GM19238 (cell line): Measurements from ENCODE around the gene C4orf54.

ENCODE experiments used
- DNase-seq: peaks from one replicate; pipeline ENCODE4 v3.0.0; 2011; ENCODE audit warnings: low spot score; ENCODE audit not compliant: insufficient read length

The C4orf54 gene

DNA sequence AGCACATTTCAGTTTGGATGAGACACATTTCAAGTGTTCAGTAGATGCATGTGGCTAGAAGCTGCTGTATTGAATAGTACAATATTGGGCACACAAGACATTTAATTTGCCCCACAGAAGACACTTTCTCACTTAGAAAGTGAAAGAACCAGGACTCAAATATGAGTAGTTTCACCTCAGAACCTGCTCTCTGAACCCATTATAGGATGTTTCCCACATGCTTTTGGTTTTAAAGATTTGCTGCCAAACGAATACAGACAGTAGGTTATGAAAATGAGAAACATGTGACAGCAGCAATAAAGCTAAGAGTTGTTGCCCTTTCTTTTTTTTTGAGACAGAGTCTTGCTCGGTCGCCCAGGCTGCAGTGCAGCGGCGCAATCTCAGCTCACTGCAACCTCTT is 32.3 kb downstream of the C4orf54 start:
- no peak for DNase-seq

GRCh38 chr4:99624141-99624719 is 33.4 kb downstream of the C4orf54 start:
- no peak for DNase-seq

GRCh38 chr4:99622341-99622740 is 35.3 kb downstream of the C4orf54 start:
- DNase-seq = no peak

- no peak for DNase-seq
Observed at GRCh38 chr4:99617374-99617773, 40.3 kb downstream of the C4orf54 start.

DNA sequence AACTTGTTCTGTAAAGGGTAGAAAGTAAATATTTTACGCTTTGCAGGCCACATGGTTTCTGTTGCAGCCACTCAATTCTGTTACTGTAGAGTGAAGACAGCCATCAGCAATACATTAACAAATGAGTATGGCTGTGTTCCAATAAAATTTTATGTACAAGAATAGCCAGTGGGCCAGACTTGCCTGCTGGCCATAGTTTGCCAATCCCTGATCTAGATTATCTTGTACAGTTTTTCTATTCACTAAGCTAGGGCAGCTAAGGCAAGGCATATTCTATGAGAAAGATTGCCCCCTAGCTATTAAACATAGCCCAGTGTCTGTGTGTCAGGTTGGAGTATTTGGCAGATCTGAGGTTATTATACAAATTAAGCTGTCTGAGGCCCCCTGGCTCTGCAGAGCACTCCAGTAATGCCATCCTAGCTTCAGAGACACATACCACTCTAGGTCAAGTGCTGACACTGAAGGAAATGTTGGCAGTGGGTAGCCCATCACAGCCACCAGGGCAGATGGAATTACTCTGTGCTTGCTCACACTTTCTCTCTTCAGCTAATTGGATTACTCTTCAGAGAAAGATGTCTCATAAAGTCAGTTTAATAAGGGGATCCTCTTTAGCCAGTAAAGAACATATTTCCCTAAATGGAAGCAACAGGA is 42.3 kb downstream of the C4orf54 start:
- no peak for DNase-seq

DNA sequence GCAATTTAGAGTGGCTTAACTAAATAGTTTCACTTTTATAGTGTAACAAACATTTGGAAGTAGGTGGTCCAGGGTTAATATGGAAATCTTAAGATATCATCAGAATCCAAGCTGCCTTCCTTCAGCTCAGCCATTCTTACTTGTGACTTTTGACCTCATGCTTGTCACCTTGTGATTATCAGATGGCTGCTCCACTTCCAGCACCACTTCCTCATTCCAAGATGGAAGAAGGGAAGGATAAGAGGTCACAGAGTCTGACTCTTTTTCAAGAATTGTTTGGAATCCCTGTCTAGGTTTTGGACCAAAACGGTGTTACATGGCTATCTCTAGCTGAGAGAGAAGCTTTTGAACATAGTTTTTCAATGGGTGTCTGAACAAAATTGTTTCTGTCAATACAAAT is 43.1 kb downstream of the C4orf54 start:
- DNase-seq = no peak

DNA sequence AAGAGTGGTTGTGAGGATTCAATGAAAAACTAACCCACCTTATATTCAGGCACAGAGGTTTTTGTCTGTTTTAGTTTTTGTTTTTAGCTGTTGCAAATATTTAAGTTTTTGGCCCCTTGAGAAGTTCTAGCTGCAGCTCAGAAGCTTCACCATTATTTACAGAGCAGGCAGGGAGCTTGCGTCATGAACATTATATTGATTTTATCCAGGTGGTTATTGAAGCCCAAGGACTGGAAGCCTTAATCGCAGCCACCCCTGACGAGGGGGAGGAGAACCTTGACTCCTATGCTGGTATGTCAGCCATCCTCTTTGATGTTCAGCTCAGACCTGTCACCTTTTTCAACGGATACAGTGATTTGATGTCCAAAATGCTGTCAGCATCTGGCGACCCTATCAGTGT is 44.9 kb downstream of the C4orf54 start:
- no peak for DNase-seq

DNA sequence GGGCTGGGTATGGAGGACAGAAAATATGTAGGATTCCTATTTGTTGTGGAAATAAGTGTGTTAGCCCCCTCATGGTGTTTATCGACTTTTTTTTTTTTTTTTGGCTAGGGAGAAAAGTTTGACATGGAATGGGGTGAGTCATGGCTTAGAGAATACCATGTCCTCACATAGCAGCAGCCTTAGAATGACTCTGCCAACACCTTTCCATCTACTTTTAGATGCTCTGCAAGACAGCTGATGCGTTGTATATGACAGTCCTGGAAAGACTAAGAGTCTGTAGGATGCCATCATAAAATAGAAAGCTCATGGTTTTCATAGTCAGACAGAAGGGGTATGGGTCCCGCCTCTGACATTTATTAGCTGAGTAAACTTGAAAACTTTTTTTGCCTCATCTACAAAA is 45.3 kb downstream of the C4orf54 start:
- DNase-seq = no peak

- DNase-seq = no peak
Observed at GRCh38 chr4:99610605-99611175, 46.9 kb downstream of the C4orf54 start.

GRCh38 chr4:99608417-99608816 is 49.2 kb downstream of the C4orf54 start:
- no peak for DNase-seq
